ENCODE data around the gene OR51B4.

Gene OR51B4

GRCh38 chr11:5274395-5274794 is 27.4 kb downstream of the OR51B4 start:
- H3K4me3 ChIP-seq (ENCODE audit: low read depth, low read length) = no peak overlapping the region
- TF ChIP-seq CTCF (IDR thresholded peaks at IDR 0.05; ENCODE audit: low read depth, low read length, missing control alignments) = no peak
- no peak for DNase-seq (ENCODE audit: low read depth)

GRCh38 chr11:5272395-5273017 is 29.2 kb downstream of the OR51B4 start:
- no peak for DNase-seq (ENCODE audit: low read depth)
- no peak for TF ChIP-seq CTCF (IDR thresholded peaks at IDR 0.05; ENCODE audit: low read depth, low read length, missing control alignments)
- no peak overlapping the region for H3K4me3 ChIP-seq (ENCODE audit: low read depth, low read length)

- no peak for DNase-seq (ENCODE audit: low read depth)
- no peak within 1 kb of the TSS for H3K4me3 ChIP-seq (ENCODE audit: low read depth, low read length)
- no peak for TF ChIP-seq CTCF (IDR thresholded peaks at IDR 0.05; ENCODE audit: low read depth, low read length, missing control alignments)
Measured at GRCh38 chr11:5269715-5270147, 32.0 kb downstream of the OR51B4 start, which contains the start of gene HBE1. Gene HBE1 (minus strand): TSS chr11:5269945. CDS start chr11:5269890, 55 bp downstream.

- DNase-seq (ENCODE audit: low read depth) = no peak
- H3K4me3 ChIP-seq (ENCODE audit: low read depth, low read length) = no peak overlapping the region
- no peak for TF ChIP-seq CTCF (IDR thresholded peaks at IDR 0.05; ENCODE audit: low read depth, low read length, missing control alignments)
Measured at GRCh38 chr11:5267033-5267563, 34.6 kb downstream of the OR51B4 start.

- no peak for TF ChIP-seq CTCF (IDR thresholded peaks at IDR 0.05; ENCODE audit: low read depth, low read length, missing control alignments)
- no peak for DNase-seq (ENCODE audit: low read depth)
- no peak overlapping the region for H3K4me3 ChIP-seq (ENCODE audit: low read depth, low read length)
Measured at GRCh38 chr11:5266609-5267008, 35.1 kb downstream of the OR51B4 start.

- no peak for TF ChIP-seq CTCF (IDR thresholded peaks at IDR 0.05; ENCODE audit: low read depth, low read length, missing control alignments)
- no peak overlapping the region for H3K4me3 ChIP-seq (ENCODE audit: low read depth, low read length)
- DNase-seq (ENCODE audit: low read depth) = no peak
Measured at GRCh38 chr11:5265832-5266231, 35.9 kb downstream of the OR51B4 start.

Measured in GM12864 (cell line).